Left lung (tissue), 10 donors: Measurements from ENCODE around the gene PRICKLE4. TPM values are rescaled to one million over a fixed set of nuclear protein-coding genes. Genes with fewer than 3 reads are reported as not detected.

Experiments
- ATAC-seq: fragments of 200-7000 bp; cut with Tn5 transposase; one replicate; pipeline ENCODE4 v1.9.1; 2020; ENCODE audit warnings: moderate library complexity
- DNase-seq, 4 donors: peaks; one replicate each; pipeline ENCODE4 v3.0.0-alpha.2; 2013 to 2020
- H3K27ac ChIP-seq, 2 donors: fragments of 200-600 bp; sonication (generic) in 1 of 2; one replicate each; pipeline versions ENCODE4 v1.5.0 to v1.8.0; 2020 to 2021
- H3K27me3 ChIP-seq, 2 donors: fragments of 200-600 bp; sonication (generic) in 1 of 2; one replicate each; pipeline versions ENCODE4 v1.5.0 to v1.8.0; 2020 to 2021
- H3K36me3 ChIP-seq, 2 donors: fragments of 200-600 bp; sonication (generic) in 1 of 2; one replicate each; pipeline versions ENCODE4 v1.5.0 to v1.8.0; 2020 to 2021
- H3K4me1 ChIP-seq, 2 donors: fragments of 200-600 bp; one replicate each; pipeline ENCODE4 v1.8.0; 2021
- H3K4me3 ChIP-seq, 2 donors: fragments of 200-600 bp; sonication (generic) in 1 of 2; one replicate each; pipeline versions ENCODE4 v1.5.0 to v1.8.0; 2020 to 2021; ENCODE audit warnings: mild to moderate bottlenecking in 1 of 2
- H3K9me3 ChIP-seq, 2 donors: fragments of 200-600 bp; sonication (generic) in 1 of 2; one replicate each; pipeline versions ENCODE4 v1.5.0 to v1.8.0; 2020 to 2021
- CTCF ChIP-seq, 2 donors: fragments of 200-600 bp; sonication (generic) in 1 of 2; IDR thresholded peaks; one replicate each; pipeline versions ENCODE4 v1.5.0 to v1.8.0; 2021; ENCODE audit warnings: antibody characterized with exemption in 2 of 2
- intact Hi-C, 2 donors: fragments of 100-400 bp; cut with DNase I; formaldehyde crosslinking; loops; one replicate each; pipeline versions ENCODE4 v1.11.2 to v1.14.2; 2022
- polyA plus RNA-seq, 6 donors: library from polyadenylated mRNA; unstranded; fragments of 120-200 nt; gene quantifications; one replicate each; pipeline ENCODE4 v1.2.1, GENCODE V29; 2013; ENCODE audit not compliant: insufficient read length in 6 of 6
- total RNA-seq, 2 donors: library from RNA; stranded (reverse); fragmentation: NEBNext Ultra II Directional; extraction: Animal tissue kit (Norgen Biotek cat#: 25700); gene quantifications; one replicate each; pipeline ENCODE4 v1.2.1, GENCODE V29; 2021
- donor health status: DM: no; HTN: yes; CAD: no.
- donor health status: DM: no; HTN: no; CAD: no.

PRICKLE4 gene
- total and polyA plus RNA-seq, 8 donors = 4.5 to 13.7 (median 10.3) TPM

GRCh38 chr6:41733360-41733706 is 47.2 kb upstream of the PRICKLE4 start:
- intact Hi-C loops = no loop called here
- no peak for ATAC-seq

GRCh38 chr6:41733707-41734665 is 46.6 kb upstream of the PRICKLE4 start:
- Histone ChIP-seq H3K4me3 (peak overlapping the region; percentile 78 to 89), H3K27ac (peak overlapping the region; percentile 97 to 98), H3K27me3 (no peaks in the 10 kb centered on the region), H3K9me3 (no peaks in the 10 kb centered on the region), H3K4me1 (peaks cover 12 to 55% of the 10 kb centered on the region in 2 donors), H3K36me3 (peaks cover 0 to 5% of the 10 kb centered on the region in 2 donors)
- TF ChIP-seq CTCF (IDR thresholded peaks at IDR 0.05) = no peak
- DNase-seq (peak; percentile 69 to 95 (median 82)), ATAC-seq (peak; percentile 78)
- intact Hi-C loops = no loop called here

More at GRCh38 chr6:41733360-41733706, 47.2 kb upstream of the PRICKLE4 start:
- Histone ChIP-seq H3K36me3 (peaks cover 0 to 5% of the 10 kb centered on the region in 2 donors), H3K27ac (peak overlapping the region; percentile 97 to 98), H3K9me3 (no peaks in the 10 kb centered on the region), H3K4me1 (peaks cover 12 to 62% of the 10 kb centered on the region in 2 donors), H3K4me3 (peak overlapping the region; percentile 78 to 89), H3K27me3 (no peaks in the 10 kb centered on the region)
- peak in 1 of 4 donors; percentile 28 for DNase-seq
- TF ChIP-seq CTCF (IDR thresholded peaks at IDR 0.05) = no peak

GRCh38 chr6:41734666-41735426 is 45.7 kb upstream of the PRICKLE4 start:
- intact Hi-C loops = no loop called here
- H3K36me3 ChIP-seq = peaks cover 0 to 5% of the 10 kb centered on the region in 2 donors
- no peaks in the 10 kb centered on the region for H3K27me3 ChIP-seq
- H3K4me1 ChIP-seq = peaks cover 12 to 48% of the 10 kb centered on the region in 2 donors
- no peak for TF ChIP-seq CTCF (IDR thresholded peaks at IDR 0.05)
- ATAC-seq (peak; percentile 83), DNase-seq (peak; percentile 60 to 96 (median 84))
- no peaks in the 10 kb centered on the region for H3K9me3 ChIP-seq
- H3K27ac ChIP-seq = peak overlapping the region; percentile 97 to 98
- H3K4me3 ChIP-seq = peak overlapping the region; percentile 78 to 89

GRCh38 chr6:41735427-41736185 is 45.0 kb upstream of the PRICKLE4 start, which contains the start of gene TFEB:
TSS of gene TFEB (minus strand) at chr6:41735608. CDS start at chr6:41691213, 44,395 bp downstream.
- Histone ChIP-seq H3K9me3 (no peaks in the 10 kb centered on the region), H3K4me1 (peaks cover 12 to 41% of the 10 kb centered on the region in 2 donors), H3K36me3 (peaks cover 0 to 5% of the 10 kb centered on the region in 2 donors), H3K27me3 (no peaks in the 10 kb centered on the region), H3K27ac (peak within 1 kb of the TSS; percentile 97 to 98), H3K4me3 (peak within 1 kb of the TSS; percentile 78 to 89)
- TF ChIP-seq CTCF (IDR thresholded peaks at IDR 0.05) = peak; percentile 89 to 93
- intact Hi-C loops = no loop called here
- DNase-seq = peak; percentile 83 to 99 (median 96)
- ATAC-seq = peak; percentile 84
